B cell (primary cell): ENCODE data around the gene LSM5. TPM values are rescaled to one million over a fixed set of nuclear protein-coding genes. Genes with fewer than 3 reads are reported as not detected.

Experiments used
- ATAC-seq: fragments of 200-7000 bp; cut with Tn5 transposase; one replicate; pipeline ENCODE4 v1.10.0; 2021; ENCODE audit warnings: low read depth, mild to moderate bottlenecking, moderate number of reproducible peaks, moderate library complexity
- CTCF ChIA-PET: fragments of 350-600 bp; sonication (Branson Sonifier 250); formaldehyde crosslinking; loops from one replicate; lab custom pipeline; 2021; ENCODE audit warnings: antibody characterized with exemption, inconsistent platforms; lab: Charles Lee
- POLR2A ChIA-PET: fragments of 350-600 bp; sonication (Branson Sonifier 250); formaldehyde crosslinking; loops from one replicate; lab custom pipeline; 2021; ENCODE audit warnings: antibody characterized with exemption; lab: Charles Lee
- DNase-seq: peaks from one replicate; pipeline ENCODE4 v3.0.0; 2013
- H2AFZ ChIP-seq: 2 replicates; pipeline ENCODE4 v1.6.1; 2012; ENCODE audit warnings: mild to moderate bottlenecking, low read depth, low read length; ENCODE audit not compliant: insufficient read depth, poor library complexity, severe bottlenecking
- H3K27ac ChIP-seq, 2 donors: 1 replicate in 1 of 2; 2 replicates in 1 of 2; pipeline ENCODE4 v1.5.1; 2012 to 2013; ENCODE audit warnings: low read length in 2 of 2, mild to moderate bottlenecking in 2 of 2, moderate library complexity in 1 of 2
- H3K27me3 ChIP-seq, 4 experiments: fragments of 200-600 bp in 1 of 4; sonication (generic) in 1 of 4; replicated peaks in 1 of 4; 1 replicate in 2 of 4; 2 replicates in 2 of 4; pipeline versions ENCODE4 v1.6.1 to v1.7.0; 2013 to 2016; ENCODE audit warnings: low read length in 3 of 4, mild to moderate bottlenecking in 2 of 4, mixed read lengths in 1 of 4, moderate library complexity in 1 of 4; ENCODE audit not compliant: insufficient read depth in 4 of 4, control insufficient read depth in 3 of 4; ENCODE audit errors: control extremely low read depth in 1 of 4
- H3K36me3 ChIP-seq, 2 experiments: replicated peaks in 1 of 2; 1 replicate in 1 of 2; 2 replicates in 1 of 2; pipeline versions ENCODE4 v1.6.1 to v1.7.1; 2013; ENCODE audit warnings: low read length in 1 of 2; ENCODE audit not compliant: insufficient read depth in 2 of 2, control insufficient read depth in 1 of 2; ENCODE audit errors: control extremely low read depth in 1 of 2, extremely low read depth in 1 of 2
- H3K4me1 ChIP-seq, 2 donors: fragments of 200-600 bp in 1 of 2; sonication (generic) in 1 of 2; 1 replicate in 1 of 2; 2 replicates in 1 of 2; pipeline versions ENCODE4 v1.5.1 to v1.6.1; 2013 to 2017; ENCODE audit warnings: low read length in 2 of 2; ENCODE audit not compliant: control insufficient read depth in 2 of 2, insufficient read depth in 2 of 2
- H3K4me2 ChIP-seq: replicated peaks from 2 replicates; pipeline ENCODE3; 2012; ENCODE audit warnings: mild to moderate bottlenecking, low read depth, low read length; ENCODE audit not compliant: poor library complexity, severe bottlenecking
- H3K4me3 ChIP-seq, 5 experiments: fragments of 200-600 bp in 1 of 5; sonication (generic) in 1 of 5; 1 replicate in 3 of 5; 2 replicates in 2 of 5; pipeline versions ENCODE4 v1.5.1 to v1.7.0; 2011 to 2016; ENCODE audit warnings: low read length in 4 of 5, mild to moderate bottlenecking in 4 of 5, low read depth in 2 of 5, control low read depth in 1 of 5, moderate library complexity in 1 of 5; ENCODE audit not compliant: insufficient read depth in 1 of 5; ENCODE audit errors: control extremely low read depth in 1 of 5, extremely low read depth in 1 of 5
- H3K79me2 ChIP-seq: fragments of 200-600 bp; sonication (generic); one replicate; pipeline ENCODE4 v1.6.0; 2016; ENCODE audit warnings: low read length; ENCODE audit not compliant: control insufficient read depth, insufficient read depth
- H3K9ac ChIP-seq: fragments of 200-600 bp; sonication (generic); 2 replicates; pipeline ENCODE4 v1.6.1; 2017; ENCODE audit warnings: mild to moderate bottlenecking, low read length, moderate library complexity
- H3K9me3 ChIP-seq, 3 donors: one replicate each; pipeline versions ENCODE4 v1.6.1 to v1.7.1; 2013; ENCODE audit warnings: low read length in 2 of 3; ENCODE audit not compliant: control insufficient read depth in 2 of 3, insufficient read depth in 1 of 3; ENCODE audit errors: control extremely low read depth in 1 of 3
- H4K20me1 ChIP-seq: 2 replicates; pipeline ENCODE4 v1.6.0; 2012; ENCODE audit warnings: mild to moderate bottlenecking, low read length; ENCODE audit not compliant: insufficient read depth, control insufficient read depth, poor library complexity, severe bottlenecking
- H3K27ac Mint-ChIP-seq: one replicate; pipeline ENCODE4 v1.8.0; 2021; ENCODE audit warnings: mixed read lengths
- H3K27me3 Mint-ChIP-seq: one replicate; pipeline ENCODE4 v1.8.0; 2021; ENCODE audit warnings: mixed read lengths
- H3K4me1 Mint-ChIP-seq: one replicate; pipeline ENCODE4 v1.8.0; 2021; ENCODE audit warnings: mixed read lengths
- H3K4me3 Mint-ChIP-seq: one replicate; pipeline ENCODE4 v1.8.0; 2021; ENCODE audit warnings: mixed read lengths
- H3K9me3 Mint-ChIP-seq: one replicate; pipeline ENCODE4 v1.8.0; 2022; ENCODE audit warnings: mixed read lengths; ENCODE audit not compliant: insufficient read depth
- CTCF ChIP-seq: fragments of 200-600 bp; IDR thresholded peaks from one replicate; pipeline ENCODE4 v1.8.0; 2022; ENCODE audit warnings: antibody characterized with exemption, mild to moderate bottlenecking
- EZH2 ChIP-seq: IDR thresholded peaks from 2 replicates; pipeline ENCODE4 v1.6.1; 2012; ENCODE audit warnings: borderline replicate concordance, low read depth, mild to moderate bottlenecking, moderate library complexity, low read length; ENCODE audit not compliant: insufficient read depth, poor library complexity, severe bottlenecking
- WGBS: methylation state at CpG from one replicate; pipeline ENCODE4 v1.1.5; 2013; ENCODE audit warnings: missing lambda C conversion rate; ENCODE audit not compliant: insufficient coverage; 5-methylcytosine and 5-hydroxymethylcytosine counted together
- intact Hi-C: fragments of 100-400 bp; cut with micrococcal nuclease; formaldehyde crosslinking; loops from one replicate; pipeline ENCODE4 v1.10.0; 2022
- polyA plus RNA-seq: library from polyadenylated mRNA; depleted of rRNA; stranded (reverse); fragments of >200 nt; gene quantifications from 2 replicates; pipeline ENCODE4 v1.2.3, GENCODE V29; 2012
- total RNA-seq, 2 donors: library from RNA; stranded (reverse); fragments of 120-200 nt in 1 of 2; gene quantifications; 1 replicate in 1 of 2; 2 replicates in 1 of 2; pipeline versions ENCODE4 v1.2.3 to v1.2.4, GENCODE V29; 2013 to 2022

The LSM5 gene
- total and polyA plus RNA-seq, 2 donors (not counting 1 experiment from before 2014, with no cell fraction given): 11.8 to 34.7 TPM

GRCh38 chr7:32533276-32534029 lies 43.3 kb upstream of the LSM5 start:
- Mint-ChIP-seq H3K4me1 (peaks cover 14% of the 10 kb centered on the region), H3K9me3 (no peaks in the 10 kb centered on the region), H3K27ac (no peak overlapping the region), H3K4me3 (no peak overlapping the region), H3K27me3 (no peaks in the 10 kb centered on the region)
- DNase-seq: no peak
- H3K4me3 ChIP-seq: no peak overlapping the region
- H3K9ac ChIP-seq: no peak overlapping the region
- H3K9me3 ChIP-seq: peaks cover 0 to 4% (median 0%) of the 10 kb centered on the region in 3 donors
- H3K27me3 ChIP-seq: no peaks in the 10 kb centered on the region
- H3K4me1 ChIP-seq: no peaks in the 10 kb centered on the region
- intact Hi-C loops: no loop called here
- peaks cover 21% of the 10 kb centered on the region for H4K20me1 ChIP-seq
- ATAC-seq: no peak
- H2AFZ ChIP-seq: no peak overlapping the region
- CTCF ChIA-PET: no interaction called here
- POLR2A ChIA-PET: no interaction called here
- no peak for TF ChIP-seq CTCF
- TF ChIP-seq EZH2: no peak
- peaks cover 0 to 8% of the 10 kb centered on the region in 2 experiments for H3K36me3 ChIP-seq
- H3K27ac ChIP-seq: no peak overlapping the region
- H3K4me2 ChIP-seq: no peak overlapping the region
- 58% methylated on average over 3 of the region's 8 CpGs for whole genome bisulfite sequencing
- peaks cover 32% of the 10 kb centered on the region for H3K79me2 ChIP-seq

- CTCF ChIA-PET: no interaction called here
- H3K4me1 Mint-ChIP-seq: peaks cover 14% of the 10 kb centered on the region
These were observed 42.5 kb upstream of the LSM5 start for GRCh38 chr7:32532716-32533115.

More at GRCh38 chr7:32532716-32533115, 42.5 kb upstream of the LSM5 start:
- Histone ChIP-seq H2AFZ (no peak overlapping the region), H3K9me3 (peaks cover 0 to 4% (median 0%) of the 10 kb centered on the region in 3 donors), H3K27me3 (no peaks in the 10 kb centered on the region), H3K4me2 (no peak overlapping the region), H3K79me2 (peaks cover 36% of the 10 kb centered on the region), H3K36me3 (peaks cover 0 to 8% of the 10 kb centered on the region in 2 experiments), H3K9ac (no peak overlapping the region), H3K27ac (no peak overlapping the region), H3K4me3 (no peak overlapping the region), H3K4me1 (no peaks in the 10 kb centered on the region), H4K20me1 (peaks cover 28% of the 10 kb centered on the region)
- Mint-ChIP-seq H3K4me3 (no peak overlapping the region), H3K9me3 (no peaks in the 10 kb centered on the region), H3K27me3 (no peaks in the 10 kb centered on the region), H3K27ac (no peak overlapping the region)
- TF ChIP-seq CTCF (no peak), EZH2 (no peak)
- DNase-seq: no peak
- POLR2A ChIA-PET: no interaction called here
- 95% methylated on average over 4 of the region's 5 CpGs for WGBS
- intact Hi-C loops: no loop called here
- ATAC-seq: no peak
